ENCODE results near the gene SRGAP1.

DNA sequence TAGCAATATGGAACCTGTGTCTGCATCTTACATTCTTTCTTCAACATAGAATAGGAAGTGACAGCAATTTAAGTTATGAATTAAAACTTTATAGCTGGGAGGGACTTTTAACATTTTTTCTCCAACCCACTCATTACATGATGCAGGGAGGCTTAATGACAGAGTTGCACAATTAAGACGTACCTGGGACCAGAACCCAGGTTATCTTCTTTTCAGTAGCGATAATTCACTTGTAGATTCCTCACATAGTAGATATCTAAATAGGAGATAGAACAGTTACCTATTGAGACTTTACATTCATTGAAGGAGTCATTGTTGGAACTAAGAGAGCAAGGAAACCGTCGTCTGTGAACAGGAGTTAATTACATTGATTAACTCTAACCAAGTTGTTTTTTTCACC is 5.1 kb downstream of the SRGAP1 start:
- TF ChIP-seq, protein P1, sequence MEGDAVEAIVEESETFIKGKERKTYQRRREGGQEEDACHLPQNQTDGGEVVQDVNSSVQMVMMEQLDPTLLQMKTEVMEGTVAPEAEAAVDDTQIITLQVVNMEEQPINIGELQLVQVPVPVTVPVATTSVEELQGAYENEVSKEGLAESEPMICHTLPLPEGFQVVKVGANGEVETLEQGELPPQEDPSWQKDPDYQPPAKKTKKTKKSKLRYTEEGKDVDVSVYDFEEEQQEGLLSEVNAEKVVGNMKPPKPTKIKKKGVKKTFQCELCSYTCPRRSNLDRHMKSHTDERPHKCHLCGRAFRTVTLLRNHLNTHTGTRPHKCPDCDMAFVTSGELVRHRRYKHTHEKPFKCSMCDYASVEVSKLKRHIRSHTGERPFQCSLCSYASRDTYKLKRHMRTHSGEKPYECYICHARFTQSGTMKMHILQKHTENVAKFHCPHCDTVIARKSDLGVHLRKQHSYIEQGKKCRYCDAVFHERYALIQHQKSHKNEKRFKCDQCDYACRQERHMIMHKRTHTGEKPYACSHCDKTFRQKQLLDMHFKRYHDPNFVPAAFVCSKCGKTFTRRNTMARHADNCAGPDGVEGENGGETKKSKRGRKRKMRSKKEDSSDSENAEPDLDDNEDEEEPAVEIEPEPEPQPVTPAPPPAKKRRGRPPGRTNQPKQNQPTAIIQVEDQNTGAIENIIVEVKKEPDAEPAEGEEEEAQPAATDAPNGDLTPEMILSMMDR (conservative IDR thresholded peaks at IDR 0.05; ENCODE audit: low read depth, low read length) = no peak
- no peak for TF ChIP-seq RCOR1 (IDR thresholded peaks at IDR 0.05; ENCODE audit: insufficient replicate concordance, low read length)
- no peak for TF ChIP-seq BHLHE40 (IDR thresholded peaks at IDR 0.05; ENCODE audit: low read depth, low read length)
- TF ChIP-seq SMC3 (IDR thresholded peaks at IDR 0.05; ENCODE audit: low read depth, low read length) = no peak
- TF ChIP-seq CEBPB (IDR thresholded peaks at IDR 0.05; ENCODE audit: low read depth, low read length) = no peak
- TF ChIP-seq RFX5 (IDR thresholded peaks at IDR 0.05; ENCODE audit: low read depth, low read length) = no peak
- TF ChIP-seq MAFK (IDR thresholded peaks at IDR 0.05; ENCODE audit: low read depth, low read length) = no peak
- TF ChIP-seq, protein P2, sequence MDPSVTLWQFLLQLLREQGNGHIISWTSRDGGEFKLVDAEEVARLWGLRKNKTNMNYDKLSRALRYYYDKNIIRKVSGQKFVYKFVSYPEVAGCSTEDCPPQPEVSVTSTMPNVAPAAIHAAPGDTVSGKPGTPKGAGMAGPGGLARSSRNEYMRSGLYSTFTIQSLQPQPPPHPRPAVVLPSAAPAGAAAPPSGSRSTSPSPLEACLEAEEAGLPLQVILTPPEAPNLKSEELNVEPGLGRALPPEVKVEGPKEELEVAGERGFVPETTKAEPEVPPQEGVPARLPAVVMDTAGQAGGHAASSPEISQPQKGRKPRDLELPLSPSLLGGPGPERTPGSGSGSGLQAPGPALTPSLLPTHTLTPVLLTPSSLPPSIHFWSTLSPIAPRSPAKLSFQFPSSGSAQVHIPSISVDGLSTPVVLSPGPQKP (IDR thresholded peaks at IDR 0.05; ENCODE audit: borderline replicate concordance, low read depth, low read length) = no peak
- TF ChIP-seq POLR2A (IDR thresholded peaks at IDR 0.05; ENCODE audit: low read depth, low read length) = no peak
- no peak for TF ChIP-seq FOS (IDR thresholded peaks at IDR 0.05; ENCODE audit: low read depth, low read length)
- no peak for TF ChIP-seq RAD21 (IDR thresholded peaks at IDR 0.05; ENCODE audit: low read length)
